ENCODE results near the gene AK3.

The AK3 gene

GRCh38 chr9:4704129-4704528, 36.9 kb downstream of the AK3 start:
- Histone ChIP-seq H3K27me3 (ENCODE audit: insufficient read depth, low read depth) (no peaks in the 10 kb centered on the region), H3K4me3 (IDR thresholded peaks at IDR 0.05; ENCODE audit: insufficient read depth, low read depth, low read length) (no peak overlapping the region), H4K20me1 (ENCODE audit: insufficient read depth) (no peaks in the 10 kb centered on the region), H3K9ac (no peak overlapping the region), H3K4me2 (no peak overlapping the region), H3K36me3 (ENCODE audit: insufficient read depth) (no peaks in the 10 kb centered on the region; the same call in 1 of the 2 replicates), H3K27ac (no peak overlapping the region), H2AFZ (ENCODE audit: low read depth) (no peak overlapping the region), H3K4me1 (ENCODE audit: low read depth, poor library complexity, severe bottlenecking) (no peaks in the 10 kb centered on the region), H3K79me2 (ENCODE audit: insufficient read depth, low read depth) (no peaks in the 10 kb centered on the region)
- TF ChIP-seq CTCF (conservative IDR thresholded peaks at IDR 0.05; ENCODE audit: low read depth, low read length) = no peak

GRCh38 chr9:4701526-4701925, 39.5 kb downstream of the AK3 start:
- H2AFZ ChIP-seq (ENCODE audit: low read depth) = no peak overlapping the region
- H3K79me2 ChIP-seq (ENCODE audit: insufficient read depth, low read depth) = no peaks in the 10 kb centered on the region
- H3K9ac ChIP-seq = no peak overlapping the region
- TF ChIP-seq CTCF (conservative IDR thresholded peaks at IDR 0.05; ENCODE audit: low read depth, low read length) = no peak
- no peaks in the 10 kb centered on the region for H3K4me1 ChIP-seq (ENCODE audit: low read depth, poor library complexity, severe bottlenecking)
- no peaks in the 10 kb centered on the region for H4K20me1 ChIP-seq (ENCODE audit: insufficient read depth)
- H3K4me2 ChIP-seq = no peak overlapping the region
- no peaks in the 10 kb centered on the region for H3K27me3 ChIP-seq (ENCODE audit: insufficient read depth, low read depth)
- no peaks in the 10 kb centered on the region for H3K36me3 ChIP-seq (ENCODE audit: insufficient read depth)
- H3K4me3 ChIP-seq (IDR thresholded peaks at IDR 0.05; ENCODE audit: insufficient read depth, low read depth, low read length) = no peak overlapping the region
- no peak overlapping the region for H3K27ac ChIP-seq

- no peaks in the 10 kb centered on the region for H3K36me3 ChIP-seq (ENCODE audit: insufficient read depth)
These were observed 40.1 kb downstream of the AK3 start for GRCh38 chr9:4700932-4701331.

GRCh38 chr9:4700091-4700490, 40.9 kb downstream of the AK3 start:
- 0 out of 2 replicates have a peak, but pooled peaks cover under 1% of the 10 kb centered on the region for H3K79me2 ChIP-seq (ENCODE audit: insufficient read depth, low read depth)
- no peaks in the 10 kb centered on the region for H3K4me1 ChIP-seq (ENCODE audit: low read depth, poor library complexity, severe bottlenecking)
- H4K20me1 ChIP-seq (ENCODE audit: insufficient read depth) = no peaks in the 10 kb centered on the region
- H3K4me2 ChIP-seq = no peak overlapping the region
- H3K4me3 ChIP-seq (IDR thresholded peaks at IDR 0.05; ENCODE audit: insufficient read depth, low read depth, low read length) = no peak overlapping the region
- no peak overlapping the region for H2AFZ ChIP-seq (ENCODE audit: low read depth)
- TF ChIP-seq CTCF (conservative IDR thresholded peaks at IDR 0.05; ENCODE audit: low read depth, low read length) = no peak
- H3K9ac ChIP-seq = no peak overlapping the region
- H3K36me3 ChIP-seq (ENCODE audit: insufficient read depth) = no peaks in the 10 kb centered on the region
- H3K27me3 ChIP-seq (ENCODE audit: insufficient read depth, low read depth) = no peaks in the 10 kb centered on the region
- no peak overlapping the region for H3K27ac ChIP-seq

More at GRCh38 chr9:4700932-4701331, 40.1 kb downstream of the AK3 start:
- Histone ChIP-seq H3K27ac (no peak overlapping the region), H3K4me2 (no peak overlapping the region), H3K9ac (no peak overlapping the region), H3K79me2 (ENCODE audit: insufficient read depth, low read depth) (no peaks in the 10 kb centered on the region), H2AFZ (ENCODE audit: low read depth) (no peak overlapping the region), H3K4me1 (ENCODE audit: low read depth, poor library complexity, severe bottlenecking) (no peaks in the 10 kb centered on the region), H3K27me3 (ENCODE audit: insufficient read depth, low read depth) (no peaks in the 10 kb centered on the region), H3K4me3 (IDR thresholded peaks at IDR 0.05; ENCODE audit: insufficient read depth, low read depth, low read length) (no peak overlapping the region), H4K20me1 (ENCODE audit: insufficient read depth) (no peaks in the 10 kb centered on the region)
- TF ChIP-seq CTCF (conservative IDR thresholded peaks at IDR 0.05; ENCODE audit: low read depth, low read length) = no peak

Measured in KMS-11 (cell line).